Prostate gland (tissue), 2 donors: ENCODE results near the gene NGEF.

Source experiments
- CTCF ChIP-seq, 4 experiments: fragments of 200-600 bp in 2 of 4; fragments of 450-650 bp in 2 of 4; sonication (generic) in 2 of 4; IDR thresholded peaks; 1 replicate in 3 of 4; 2 replicates in 1 of 4; pipeline ENCODE4 v1.5.1; 2016 to 2019; ENCODE audit warnings: antibody characterized with exemption in 4 of 4, mild to moderate bottlenecking in 2 of 4, moderate library complexity in 2 of 4
- POLR2A ChIP-seq: fragments of 450-650 bp; IDR thresholded peaks from one replicate; pipeline ENCODE4 v1.6.1; 2016; ENCODE audit warnings: antibody characterized with exemption, mild to moderate bottlenecking
- POLR2AphosphoS5 ChIP-seq: sonication (generic); formaldehyde crosslinking; IDR thresholded peaks from one replicate; pipeline ENCODE4 v1.6.1; 2017; ENCODE audit warnings: antibody characterized with exemption

- TF ChIP-seq CTCF (IDR thresholded peaks at IDR 0.05) = no peak
- TF ChIP-seq POLR2AphosphoS5 = no peak
- no peak for TF ChIP-seq POLR2A
Measured at GRCh38 chr2:232831496-232831895, 181.6 kb downstream of the NGEF start.
